ENCODE results near the gene ACKR3. TPM values are rescaled to one million over a fixed set of nuclear protein-coding genes. Genes with fewer than 3 reads are reported as not detected.

The ACKR3 gene
- total RNA-seq, 1 experiment from 2014 or later = not detected

GRCh38 chr2:236622660-236623059, 53.0 kb downstream of the ACKR3 start:
- intact Hi-C loops (cut with micrococcal nuclease; ENCODE audit: unreplicated experiment) = no loop called here
- Histone ChIP-seq H3K36me3 (ENCODE audit: control insufficient read depth, insufficient read depth, low read length) (no peaks in the 10 kb centered on the region), H3K4me1 (ENCODE audit: control insufficient read depth, insufficient read depth, low read length) (no peaks in the 10 kb centered on the region), H3K27ac (ENCODE audit: low read length) (no peak overlapping the region), H3K27me3 (ENCODE audit: control insufficient read depth, insufficient read depth, low read length) (peaks cover 18% of the 10 kb centered on the region; the same call in 1 of the 2 replicates), H3K9me3 (ENCODE audit: control insufficient read depth, insufficient read depth, low read depth, low read length) (no peaks in the 10 kb centered on the region), H3K4me3 (ENCODE audit: low read depth in 2 of 2, low read length in 2 of 2) (no peak overlapping the region)
- in situ Hi-C loops (cut with HindIII; ENCODE audit: low pct_unique_long_range_greater_than_20kb, low sequenced_read_pairs) = no loop called here
- no peak for DNase-seq (ENCODE audit: low read depth, low spot score)
- ChIA-PET CTCF (no interaction called here), POLR2A (no interaction called here)
- no peak for TF ChIP-seq TCF7L2 (IDR thresholded peaks at IDR 0.05; ENCODE audit: low read depth, low read length)
- BruUV-seq (replicated peaks) = no TSS peak
- ATAC-seq = no peak

GRCh38 chr2:236623816-236624215, 54.2 kb downstream of the ACKR3 start:
- CTCF ChIA-PET = interaction anchor here (0.7 kb wide), 1 partner anchor 146 kb away, joined by 3 read pairs; no protein-coding TSS in a partner anchor
- no peak for DNase-seq (ENCODE audit: low read depth, low spot score)

More at GRCh38 chr2:236623816-236624215, 54.2 kb downstream of the ACKR3 start:
- in situ Hi-C loops (cut with HindIII; ENCODE audit: low pct_unique_long_range_greater_than_20kb, low sequenced_read_pairs) (no loop called here), intact Hi-C loops (cut with micrococcal nuclease; ENCODE audit: unreplicated experiment) (no loop called here)
- no peaks in the 10 kb centered on the region for H3K36me3 ChIP-seq (ENCODE audit: control insufficient read depth, insufficient read depth, low read length)
- no peak overlapping the region for H3K4me3 ChIP-seq (ENCODE audit: low read depth in 2 of 2, low read length in 2 of 2)
- no TSS peak for BruUV-seq (replicated peaks)
- POLR2A ChIA-PET = no interaction called here
- no peak overlapping the region for H3K27ac ChIP-seq (ENCODE audit: low read length)
- TF ChIP-seq SIN3A (IDR thresholded peaks at IDR 0.05; ENCODE audit: borderline replicate concordance, insufficient read depth, low read depth, low read length) (no peak), TCF7L2 (IDR thresholded peaks at IDR 0.05; ENCODE audit: low read depth, low read length) (no peak), CTCF (IDR thresholded peaks at IDR 0.05) (no peak), POLR2AphosphoS5 (IDR thresholded peaks at IDR 0.05; ENCODE audit: low read depth, low read length) (no peak)
- TF ChIP-seq, protein P1, sequence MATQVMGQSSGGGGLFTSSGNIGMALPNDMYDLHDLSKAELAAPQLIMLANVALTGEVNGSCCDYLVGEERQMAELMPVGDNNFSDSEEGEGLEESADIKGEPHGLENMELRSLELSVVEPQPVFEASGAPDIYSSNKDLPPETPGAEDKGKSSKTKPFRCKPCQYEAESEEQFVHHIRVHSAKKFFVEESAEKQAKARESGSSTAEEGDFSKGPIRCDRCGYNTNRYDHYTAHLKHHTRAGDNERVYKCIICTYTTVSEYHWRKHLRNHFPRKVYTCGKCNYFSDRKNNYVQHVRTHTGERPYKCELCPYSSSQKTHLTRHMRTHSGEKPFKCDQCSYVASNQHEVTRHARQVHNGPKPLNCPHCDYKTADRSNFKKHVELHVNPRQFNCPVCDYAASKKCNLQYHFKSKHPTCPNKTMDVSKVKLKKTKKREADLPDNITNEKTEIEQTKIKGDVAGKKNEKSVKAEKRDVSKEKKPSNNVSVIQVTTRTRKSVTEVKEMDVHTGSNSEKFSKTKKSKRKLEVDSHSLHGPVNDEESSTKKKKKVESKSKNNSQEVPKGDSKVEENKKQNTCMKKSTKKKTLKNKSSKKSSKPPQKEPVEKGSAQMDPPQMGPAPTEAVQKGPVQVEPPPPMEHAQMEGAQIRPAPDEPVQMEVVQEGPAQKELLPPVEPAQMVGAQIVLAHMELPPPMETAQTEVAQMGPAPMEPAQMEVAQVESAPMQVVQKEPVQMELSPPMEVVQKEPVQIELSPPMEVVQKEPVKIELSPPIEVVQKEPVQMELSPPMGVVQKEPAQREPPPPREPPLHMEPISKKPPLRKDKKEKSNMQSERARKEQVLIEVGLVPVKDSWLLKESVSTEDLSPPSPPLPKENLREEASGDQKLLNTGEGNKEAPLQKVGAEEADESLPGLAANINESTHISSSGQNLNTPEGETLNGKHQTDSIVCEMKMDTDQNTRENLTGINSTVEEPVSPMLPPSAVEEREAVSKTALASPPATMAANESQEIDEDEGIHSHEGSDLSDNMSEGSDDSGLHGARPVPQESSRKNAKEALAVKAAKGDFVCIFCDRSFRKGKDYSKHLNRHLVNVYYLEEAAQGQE (IDR thresholded peaks at IDR 0.05; ENCODE audit: insufficient read depth in 1 of 2, low read depth in 2 of 2, low read length in 1 of 2) = no peak
- H3K4me1 ChIP-seq (ENCODE audit: control insufficient read depth, insufficient read depth, low read length) = no peaks in the 10 kb centered on the region
- ATAC-seq = no peak
- H3K27me3 ChIP-seq (ENCODE audit: control insufficient read depth, insufficient read depth, low read length) = peaks cover 10% of the 10 kb centered on the region; the same call in 1 of the 2 replicates
- no peaks in the 10 kb centered on the region for H3K9me3 ChIP-seq (ENCODE audit: control insufficient read depth, insufficient read depth, low read depth, low read length)
